Mesodermal cell (in vitro differentiated cells): ENCODE results near the gene KIAA1217.

Experiments
- H3K27ac ChIP-seq: 2 replicates; pipeline ENCODE4 v1.7.0; 2013; ENCODE audit warnings: mild to moderate bottlenecking, low read depth, low read length, moderate library complexity; ENCODE audit not compliant: severe bottlenecking
- H3K36me3 ChIP-seq: 2 replicates; pipeline ENCODE4 v1.7.1; 2013; ENCODE audit warnings: mild to moderate bottlenecking, low read length, moderate library complexity; ENCODE audit not compliant: control insufficient read depth, insufficient read depth
- H3K4me1 ChIP-seq: one replicate; pipeline ENCODE4 v1.7.1; 2013; ENCODE audit warnings: mild to moderate bottlenecking, low read length; ENCODE audit not compliant: insufficient read depth, control insufficient read depth, poor library complexity, severe bottlenecking
- H3K4me3 ChIP-seq: 2 replicates; pipeline ENCODE4 v1.7.0; 2013; ENCODE audit warnings: low read length, control low read depth, mild to moderate bottlenecking; ENCODE audit not compliant: insufficient read depth, poor library complexity, severe bottlenecking; ENCODE audit errors: extremely low read depth
- H3K9me3 ChIP-seq: 2 replicates; pipeline ENCODE4 v1.7.1; 2013; ENCODE audit warnings: mild to moderate bottlenecking, low read length, moderate library complexity; ENCODE audit not compliant: control insufficient read depth
- WGBS, 2 experiments: methylation state at CpG; one replicate each; pipeline ENCODE4 v1.1.5; 2013; ENCODE audit warnings: missing lambda C conversion rate in 2 of 2; ENCODE audit not compliant: insufficient coverage in 2 of 2; 5-methylcytosine and 5-hydroxymethylcytosine counted together

The KIAA1217 gene

DNA sequence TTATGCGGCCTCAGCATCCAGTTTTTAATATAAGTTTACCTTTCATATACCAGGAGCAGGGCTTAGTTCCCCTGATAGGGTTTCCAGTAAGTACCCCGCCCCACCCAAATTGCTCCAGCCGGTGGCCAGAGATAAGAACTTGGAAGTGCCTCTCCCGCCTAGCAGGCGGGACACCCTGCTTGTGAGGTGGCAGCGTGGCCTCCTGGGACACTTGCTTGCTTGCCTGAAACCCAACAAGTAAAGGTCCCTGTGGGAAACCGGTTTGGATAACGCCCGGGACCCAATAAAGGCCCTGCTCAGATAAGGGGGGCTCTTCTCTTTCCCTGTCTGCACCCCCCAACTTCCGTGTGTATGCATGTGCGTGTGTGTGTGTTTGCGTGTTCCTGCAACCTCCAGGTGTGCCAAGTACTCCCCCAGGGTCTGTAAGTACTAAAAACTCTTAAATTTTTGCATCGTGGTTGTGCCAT lies 360.4 kb downstream of the KIAA1217 start:
- WGBS, 2 experiments, result 87 to 92% methylated on average over 12 to 13 of the region's 13 CpGs
- Histone ChIP-seq H3K9me3 (peaks cover 3% of the 10 kb centered on the region), H3K36me3 (no peaks in the 10 kb centered on the region), H3K4me1 (no peaks in the 10 kb centered on the region), H3K4me3 (no peak overlapping the region), H3K27ac (no peak overlapping the region)

DNA sequence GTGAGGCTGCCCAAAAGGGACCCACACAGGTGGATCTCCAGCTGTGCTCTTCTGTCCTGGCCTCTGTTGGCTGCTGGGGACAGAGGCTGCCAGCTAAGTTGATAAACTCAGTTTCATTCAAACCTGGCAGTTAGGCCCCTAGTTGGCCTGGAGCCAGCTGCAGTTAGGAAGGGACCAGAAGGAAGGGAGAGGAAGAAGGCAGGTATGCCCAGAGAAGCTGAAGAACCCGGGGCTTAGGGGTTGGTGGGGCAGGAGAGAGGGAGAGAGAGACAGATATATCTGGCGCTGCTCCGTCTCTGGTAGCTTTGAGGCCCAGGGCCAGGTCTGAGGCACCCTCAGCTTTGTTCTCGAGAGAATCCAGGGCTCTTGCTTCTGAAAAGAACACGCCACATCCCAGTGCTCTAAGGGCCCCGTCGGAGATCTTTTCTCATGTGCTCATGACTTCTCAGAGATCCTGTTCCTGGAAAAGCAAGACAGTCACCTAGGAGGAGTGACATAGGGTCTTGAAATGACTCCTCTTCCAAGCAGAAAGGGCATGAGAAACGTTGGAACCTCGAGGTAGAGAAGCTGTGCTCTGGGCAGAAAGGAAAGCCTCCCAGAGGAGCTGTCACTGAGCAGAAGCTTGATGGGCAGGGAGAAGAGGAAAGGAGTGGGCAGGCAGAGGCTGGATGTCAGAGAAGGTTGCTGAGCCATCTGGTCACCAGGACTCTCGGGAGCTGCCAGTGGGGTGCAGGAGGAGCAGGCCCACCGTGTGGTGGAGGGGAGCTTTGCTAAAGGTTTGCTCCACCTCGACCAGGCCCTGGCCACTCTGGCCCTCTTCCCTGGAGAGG lies 361.1 kb downstream of the KIAA1217 start:
- Histone ChIP-seq H3K27ac (no peak overlapping the region), H3K4me1 (no peaks in the 10 kb centered on the region), H3K36me3 (no peaks in the 10 kb centered on the region), H3K9me3 (peaks cover 3% of the 10 kb centered on the region), H3K4me3 (no peak overlapping the region)
- WGBS, 2 experiments, result 82 to 84% methylated on average over 10 to 12 of the region's 12 CpGs

DNA sequence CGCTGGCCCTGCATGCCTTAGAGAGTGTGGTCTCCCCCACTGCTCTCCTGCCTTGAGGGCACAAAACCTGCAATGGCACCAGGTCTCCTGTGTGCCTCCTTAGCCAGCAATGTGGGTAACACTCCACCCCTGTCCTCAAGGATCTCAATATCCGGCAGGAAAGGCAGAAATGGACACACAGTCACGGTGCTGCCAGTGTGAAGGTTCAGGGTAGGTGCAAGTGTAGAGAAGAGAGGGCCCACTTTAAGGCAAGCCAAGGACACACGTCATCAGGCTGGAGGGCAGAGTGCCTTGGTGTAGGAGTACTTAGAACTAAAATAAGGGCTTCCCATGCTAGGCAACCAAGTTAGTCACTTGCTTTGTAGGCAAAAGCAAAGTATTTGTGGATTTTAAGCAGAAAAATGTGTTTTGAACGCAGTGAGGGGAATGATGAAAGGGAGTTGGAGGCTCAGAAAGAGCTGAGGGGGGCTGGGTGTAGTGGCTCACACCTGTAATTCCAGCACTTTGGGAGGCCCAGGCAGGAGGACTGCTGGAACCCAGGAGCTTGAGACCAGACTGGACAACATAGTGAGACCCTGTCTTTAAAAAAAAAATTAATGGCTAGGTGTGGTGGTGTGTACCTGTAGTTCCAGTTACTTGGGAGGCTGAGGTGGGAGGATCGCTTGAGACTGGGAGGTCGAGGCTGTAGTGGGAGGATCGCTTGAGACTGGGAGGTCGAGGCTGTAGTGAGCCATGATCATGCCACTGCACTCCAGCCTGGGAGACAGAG lies 361.9 kb downstream of the KIAA1217 start:
- no peaks in the 10 kb centered on the region for H3K36me3 ChIP-seq
- H3K4me1 ChIP-seq, result no peaks in the 10 kb centered on the region
- 89 to 92% methylated on average over 7 to 8 of the region's 9 CpGs for WGBS, 2 experiments
- H3K4me3 ChIP-seq, result no peak overlapping the region
- H3K9me3 ChIP-seq, result no peaks in the 10 kb centered on the region
- no peak overlapping the region for H3K27ac ChIP-seq

DNA sequence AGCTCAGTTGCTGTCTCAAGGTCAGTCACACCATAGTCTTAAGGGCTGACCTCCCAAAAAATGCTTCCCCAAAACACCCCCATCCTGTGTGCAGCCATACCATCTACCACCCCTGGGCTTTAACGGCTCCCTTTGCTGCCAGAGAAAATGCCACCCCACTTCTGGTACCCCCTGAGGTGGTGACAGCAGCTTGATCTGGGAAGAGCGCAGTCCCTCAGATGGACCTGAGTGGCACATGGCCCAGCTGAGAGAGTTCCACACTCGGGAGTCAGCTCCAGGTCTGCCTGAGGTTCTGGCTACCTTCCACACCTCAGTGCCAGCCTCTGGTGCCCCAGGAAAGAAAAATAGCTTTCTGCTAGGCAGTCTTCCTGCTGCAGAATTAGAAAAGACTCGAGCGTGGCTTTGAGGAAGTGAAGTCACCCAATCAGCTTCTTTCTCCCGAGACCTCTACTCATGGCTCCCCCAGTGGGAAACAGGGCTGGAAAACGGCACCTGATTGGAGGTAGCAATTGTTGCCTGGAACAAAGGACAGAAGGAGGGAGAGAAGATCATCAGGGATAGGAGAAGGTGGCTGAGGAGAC lies 363.0 kb downstream of the KIAA1217 start:
- 72 to 85% methylated on average over 6 to 7 of the region's 7 CpGs for WGBS, 2 experiments
- H3K27ac ChIP-seq, result no peak overlapping the region
- H3K36me3 ChIP-seq, result no peaks in the 10 kb centered on the region
- H3K4me1 ChIP-seq, result no peaks in the 10 kb centered on the region
- H3K9me3 ChIP-seq, result no peaks in the 10 kb centered on the region
- H3K4me3 ChIP-seq, result no peak overlapping the region

DNA sequence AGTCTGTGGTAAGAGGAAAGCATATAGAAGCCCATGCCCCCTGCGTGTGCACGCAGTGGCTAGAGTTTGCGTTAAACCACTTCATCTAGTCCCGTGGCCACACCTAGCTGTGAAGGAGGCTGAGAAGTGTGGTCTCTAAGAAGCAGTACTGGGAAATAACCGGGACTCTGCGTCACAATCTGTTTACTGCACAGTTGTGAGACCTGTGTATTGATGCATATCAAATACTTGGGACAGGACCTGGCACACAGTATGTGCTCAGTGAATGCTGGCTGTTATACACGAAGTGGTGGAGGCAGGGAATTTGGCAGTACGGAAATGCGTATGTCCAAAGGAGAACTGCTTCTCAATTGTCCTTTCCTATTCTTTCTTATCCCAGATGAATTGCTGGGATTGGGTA lies 365.2 kb downstream of the KIAA1217 start:
- no peaks in the 10 kb centered on the region for H3K4me1 ChIP-seq
- no peak overlapping the region for H3K27ac ChIP-seq
- H3K4me3 ChIP-seq, result no peak overlapping the region
- H3K9me3 ChIP-seq, result no peaks in the 10 kb centered on the region
- no peaks in the 10 kb centered on the region for H3K36me3 ChIP-seq
- WGBS, 2 experiments, result 92 to 94% methylated on average over 4 to 9 of the region's 9 CpGs

DNA sequence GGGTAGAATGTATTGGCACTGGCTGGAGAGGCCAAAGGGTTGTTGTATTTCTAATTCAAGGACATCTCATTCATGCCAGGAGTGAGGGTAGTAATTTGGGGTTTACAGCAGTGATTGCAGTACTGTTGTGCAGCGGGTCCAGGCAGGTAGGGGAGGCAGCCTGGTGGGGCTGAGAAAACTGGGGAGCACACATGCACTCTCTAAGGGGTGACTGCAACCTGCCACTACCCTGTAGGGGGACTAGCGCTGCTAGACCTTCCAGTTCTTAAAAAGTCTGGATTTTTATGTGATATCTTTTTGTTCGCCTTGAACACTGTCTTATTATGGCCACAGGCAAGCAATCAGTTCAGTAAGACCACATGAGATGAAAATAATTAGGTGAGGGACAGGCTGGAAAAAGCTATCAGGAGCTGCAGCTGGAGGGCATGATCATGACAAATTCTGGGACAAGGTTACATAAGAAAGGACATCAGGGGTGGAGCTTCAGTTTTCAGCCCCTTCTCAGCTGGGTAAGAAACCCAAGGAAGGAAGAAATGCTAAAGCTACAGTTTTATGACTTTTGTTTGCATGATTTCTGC lies 365.7 kb downstream of the KIAA1217 start:
- Histone ChIP-seq H3K9me3 (no peaks in the 10 kb centered on the region), H3K36me3 (no peaks in the 10 kb centered on the region), H3K4me1 (no peaks in the 10 kb centered on the region), H3K4me3 (no peak overlapping the region), H3K27ac (no peak overlapping the region)
- 88 to 100% methylated on average over 3 of the region's 3 CpGs for WGBS, 2 experiments

DNA sequence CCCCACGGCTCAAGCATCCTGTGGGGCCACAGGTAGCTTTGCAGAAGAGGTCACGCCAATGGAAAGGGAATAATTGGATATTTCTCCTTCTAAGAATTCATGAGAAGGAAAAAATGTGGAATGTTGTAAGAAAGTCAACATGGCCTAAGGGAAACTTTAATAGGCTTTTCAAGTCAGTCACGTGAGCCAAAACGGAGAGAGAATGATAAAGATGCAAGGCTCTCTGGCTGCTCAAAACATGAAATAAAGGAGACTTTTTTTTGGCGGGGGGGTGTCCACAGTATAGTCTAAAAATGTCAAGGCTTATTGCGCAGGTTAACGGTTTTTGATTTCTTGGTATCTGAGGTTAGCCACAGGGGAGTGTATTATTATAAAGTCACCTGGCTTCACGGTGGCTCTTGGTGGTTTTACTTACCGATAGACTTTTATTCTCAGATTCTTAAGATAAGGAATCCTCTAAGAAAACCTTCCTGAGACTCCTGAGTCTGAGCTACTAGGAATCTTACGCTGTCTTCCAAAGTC lies 366.6 kb downstream of the KIAA1217 start:
- Histone ChIP-seq H3K36me3 (no peaks in the 10 kb centered on the region), H3K9me3 (no peaks in the 10 kb centered on the region), H3K4me1 (no peaks in the 10 kb centered on the region), H3K4me3 (no peak overlapping the region), H3K27ac (no peak overlapping the region)
- WGBS, 2 experiments, result 88 to 97% methylated on average over 6 to 7 of the region's 10 CpGs

DNA sequence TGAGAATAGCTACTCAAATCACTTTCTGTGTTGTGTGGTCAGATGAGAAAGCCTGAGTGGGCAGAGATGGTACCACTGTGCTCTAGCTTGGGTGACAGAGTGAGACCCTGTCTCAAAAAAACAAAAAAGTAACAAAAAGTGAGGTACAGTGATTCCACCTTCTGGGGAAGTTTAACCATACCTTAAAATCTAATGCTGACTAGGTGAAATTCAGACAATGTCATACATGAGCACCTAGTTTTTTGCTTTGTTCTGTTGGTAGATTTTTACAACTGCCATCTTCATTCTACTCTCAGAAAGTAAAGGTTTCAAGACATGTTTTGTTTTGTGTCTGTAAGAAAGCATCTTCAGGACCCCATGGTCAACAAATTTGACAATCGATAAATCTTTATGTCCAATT lies 370.5 kb downstream of the KIAA1217 start:
- Histone ChIP-seq H3K27ac (no peak overlapping the region), H3K36me3 (peaks cover 10% of the 10 kb centered on the region), H3K9me3 (no peaks in the 10 kb centered on the region), H3K4me3 (no peak overlapping the region), H3K4me1 (no peaks in the 10 kb centered on the region)
- WGBS, 2 experiments, result 100% methylated on average over 1 of the region's 1 CpG; no CpG with 5 or more reads in 1 of the 2 experiments

DNA sequence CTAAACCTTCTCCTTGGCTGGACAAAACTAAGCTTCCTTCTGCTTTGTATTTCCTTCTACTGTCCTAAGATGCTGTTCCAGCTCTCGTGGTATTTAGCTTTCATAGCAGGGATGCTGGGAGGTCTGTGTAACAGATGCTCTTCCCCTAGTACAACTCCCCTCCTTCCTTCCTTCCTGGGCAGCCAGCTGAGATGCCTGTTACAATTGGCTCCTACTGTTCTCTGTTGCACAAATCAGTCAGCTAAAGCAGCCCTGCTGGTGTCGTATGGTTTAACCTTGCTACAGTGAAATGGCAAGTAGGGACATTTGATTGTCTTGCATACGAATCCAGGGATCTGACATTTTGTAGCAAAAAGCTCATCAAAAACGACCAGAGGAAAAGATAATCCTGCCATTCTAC lies 371.0 kb downstream of the KIAA1217 start:
- 50 to 62% methylated on average over 1 to 2 of the region's 4 CpGs for WGBS, 2 experiments
- H3K9me3 ChIP-seq, result no peaks in the 10 kb centered on the region
- H3K27ac ChIP-seq, result no peak overlapping the region
- no peaks in the 10 kb centered on the region for H3K4me1 ChIP-seq
- peaks cover 10% of the 10 kb centered on the region for H3K36me3 ChIP-seq
- H3K4me3 ChIP-seq, result no peak overlapping the region

DNA sequence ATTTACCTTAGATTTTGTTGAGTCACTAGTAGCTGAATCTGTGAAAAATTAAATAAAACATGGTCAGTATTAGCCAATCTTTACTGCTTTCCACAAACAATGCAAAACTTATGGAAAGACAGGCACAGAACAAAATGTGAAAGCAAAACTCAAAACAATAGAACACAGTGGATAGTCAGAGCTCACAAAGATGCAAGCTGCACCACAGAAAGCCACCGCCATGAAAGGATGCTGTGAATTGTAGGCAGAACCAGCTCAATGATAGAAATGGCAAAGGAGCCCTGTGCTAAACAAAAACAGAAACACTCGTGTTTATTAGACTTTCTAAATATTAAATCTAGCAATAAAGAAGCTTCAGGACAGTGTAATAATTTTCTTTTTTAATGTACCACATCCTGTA lies 380.3 kb downstream of the KIAA1217 start:
- no CpG with 5 or more reads among the region's 2 CpGs for WGBS, 2 experiments

More for the DNA sequence above, 380.3 kb downstream of the KIAA1217 start:
- peaks cover 76% of the 10 kb centered on the region for H3K36me3 ChIP-seq
- no peaks in the 10 kb centered on the region for H3K4me1 ChIP-seq
- H3K9me3 ChIP-seq, result no peaks in the 10 kb centered on the region
- no peak overlapping the region for H3K4me3 ChIP-seq
- H3K27ac ChIP-seq, result no peak overlapping the region
